22Rv1 (cell line): Measurements from ENCODE around the gene C1RL.
A peak's percentile ranks its signal among the peaks of the same experiment; 100 is the strongest.

Source experiments
- H3K27ac ChIP-seq: fragments of 450-650 bp; 2 replicates; pipeline ENCODE4 v1.5.1; 2017
- ZFX ChIP-seq: fragments of 450-650 bp; IDR thresholded peaks from 2 replicates; pipeline ENCODE4 v1.6.1; 2017; ENCODE audit warnings: antibody characterized with exemption, borderline replicate concordance
- TF ChIP-seq, protein P1 (sequence below): fragments of 450-650 bp; IDR thresholded peaks from 2 replicates; pipeline ENCODE4 v1.5.1; 2017; ENCODE audit warnings: mild to moderate bottlenecking

C1RL gene

DNA sequence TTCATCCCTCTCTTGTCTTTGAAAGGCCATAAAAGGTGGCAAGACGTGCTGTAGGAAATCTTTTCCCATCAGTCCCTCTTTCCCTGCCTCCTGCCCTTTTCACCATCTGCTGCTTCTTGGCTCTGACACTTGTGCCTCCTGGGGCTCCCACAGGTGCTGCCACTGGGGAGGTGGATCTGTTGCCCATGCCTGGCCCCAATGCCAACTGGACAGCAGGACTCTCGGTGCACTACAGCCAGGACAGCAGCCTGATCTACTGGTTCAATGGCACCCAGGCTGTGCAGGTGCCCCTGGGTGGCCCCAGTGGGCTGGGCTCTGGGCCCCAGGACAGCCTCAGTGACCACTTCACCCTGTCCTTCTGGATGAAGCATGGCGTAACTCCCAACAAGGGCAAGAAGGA, 27.7 kb upstream of the C1RL start:
- no peak for TF ChIP-seq ZFX
- TF ChIP-seq, protein P1, sequence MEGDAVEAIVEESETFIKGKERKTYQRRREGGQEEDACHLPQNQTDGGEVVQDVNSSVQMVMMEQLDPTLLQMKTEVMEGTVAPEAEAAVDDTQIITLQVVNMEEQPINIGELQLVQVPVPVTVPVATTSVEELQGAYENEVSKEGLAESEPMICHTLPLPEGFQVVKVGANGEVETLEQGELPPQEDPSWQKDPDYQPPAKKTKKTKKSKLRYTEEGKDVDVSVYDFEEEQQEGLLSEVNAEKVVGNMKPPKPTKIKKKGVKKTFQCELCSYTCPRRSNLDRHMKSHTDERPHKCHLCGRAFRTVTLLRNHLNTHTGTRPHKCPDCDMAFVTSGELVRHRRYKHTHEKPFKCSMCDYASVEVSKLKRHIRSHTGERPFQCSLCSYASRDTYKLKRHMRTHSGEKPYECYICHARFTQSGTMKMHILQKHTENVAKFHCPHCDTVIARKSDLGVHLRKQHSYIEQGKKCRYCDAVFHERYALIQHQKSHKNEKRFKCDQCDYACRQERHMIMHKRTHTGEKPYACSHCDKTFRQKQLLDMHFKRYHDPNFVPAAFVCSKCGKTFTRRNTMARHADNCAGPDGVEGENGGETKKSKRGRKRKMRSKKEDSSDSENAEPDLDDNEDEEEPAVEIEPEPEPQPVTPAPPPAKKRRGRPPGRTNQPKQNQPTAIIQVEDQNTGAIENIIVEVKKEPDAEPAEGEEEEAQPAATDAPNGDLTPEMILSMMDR, result no peak
- H3K27ac ChIP-seq, result no peak overlapping the region

GRCh38 chr12:7136071-7136470, 27.1 kb upstream of the C1RL start:
- TF ChIP-seq, protein P1, result no peak
- TF ChIP-seq ZFX, result no peak
- no peak overlapping the region for H3K27ac ChIP-seq

DNA sequence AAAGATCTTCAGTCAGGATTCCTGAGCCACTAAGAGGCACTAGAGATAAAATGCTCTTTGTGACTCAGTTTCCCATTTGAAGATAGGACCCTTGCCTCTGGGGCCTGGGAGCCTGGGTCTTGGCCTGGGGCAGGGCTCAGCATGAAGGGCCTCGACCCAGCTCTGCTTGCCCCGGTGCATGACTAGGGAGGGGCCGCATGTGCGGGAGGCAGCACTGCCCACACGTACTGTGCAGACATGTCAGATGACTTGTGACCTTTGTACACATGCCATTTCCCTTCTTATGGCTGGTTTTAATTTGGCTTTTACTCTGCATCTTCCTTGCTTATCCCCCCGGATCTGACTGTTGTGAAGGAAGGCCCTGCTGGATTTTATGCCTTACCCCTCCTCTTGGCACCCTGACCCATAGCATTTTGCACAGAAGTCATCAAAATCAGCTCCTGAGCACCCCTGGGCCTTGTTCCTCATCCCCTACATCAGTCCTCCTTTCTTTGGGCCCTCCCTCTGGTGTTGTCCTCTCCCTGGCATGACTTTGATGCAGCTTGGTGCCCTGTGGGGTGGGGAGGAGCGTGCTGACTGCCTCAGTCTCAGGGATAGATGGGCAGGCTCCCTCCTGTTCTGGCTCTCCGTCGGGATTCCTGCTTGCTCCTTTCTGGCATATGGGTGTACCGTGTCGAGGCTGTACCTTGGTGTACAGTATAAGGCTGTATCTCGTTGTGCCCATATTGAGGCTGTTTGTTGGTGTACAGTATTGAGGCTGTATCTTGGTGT, 25.6 kb upstream of the C1RL start:
- TF ChIP-seq, protein P1, result no peak
- TF ChIP-seq ZFX, result no peak
- no peak overlapping the region for H3K27ac ChIP-seq

- TF ChIP-seq ZFX, result no peak
- TF ChIP-seq, protein P1, result no peak
- H3K27ac ChIP-seq, result no peak overlapping the region
Observed at GRCh38 chr12:7131502-7131866, 22.5 kb upstream of the C1RL start.

- TF ChIP-seq ZFX, result no peak
- TF ChIP-seq, protein P1, result peak; percentile 20; the same call in 1 of the 2 replicates
- H3K27ac ChIP-seq, result no peak overlapping the region
Observed at GRCh38 chr12:7130701-7131501, 21.9 kb upstream of the C1RL start.

DNA sequence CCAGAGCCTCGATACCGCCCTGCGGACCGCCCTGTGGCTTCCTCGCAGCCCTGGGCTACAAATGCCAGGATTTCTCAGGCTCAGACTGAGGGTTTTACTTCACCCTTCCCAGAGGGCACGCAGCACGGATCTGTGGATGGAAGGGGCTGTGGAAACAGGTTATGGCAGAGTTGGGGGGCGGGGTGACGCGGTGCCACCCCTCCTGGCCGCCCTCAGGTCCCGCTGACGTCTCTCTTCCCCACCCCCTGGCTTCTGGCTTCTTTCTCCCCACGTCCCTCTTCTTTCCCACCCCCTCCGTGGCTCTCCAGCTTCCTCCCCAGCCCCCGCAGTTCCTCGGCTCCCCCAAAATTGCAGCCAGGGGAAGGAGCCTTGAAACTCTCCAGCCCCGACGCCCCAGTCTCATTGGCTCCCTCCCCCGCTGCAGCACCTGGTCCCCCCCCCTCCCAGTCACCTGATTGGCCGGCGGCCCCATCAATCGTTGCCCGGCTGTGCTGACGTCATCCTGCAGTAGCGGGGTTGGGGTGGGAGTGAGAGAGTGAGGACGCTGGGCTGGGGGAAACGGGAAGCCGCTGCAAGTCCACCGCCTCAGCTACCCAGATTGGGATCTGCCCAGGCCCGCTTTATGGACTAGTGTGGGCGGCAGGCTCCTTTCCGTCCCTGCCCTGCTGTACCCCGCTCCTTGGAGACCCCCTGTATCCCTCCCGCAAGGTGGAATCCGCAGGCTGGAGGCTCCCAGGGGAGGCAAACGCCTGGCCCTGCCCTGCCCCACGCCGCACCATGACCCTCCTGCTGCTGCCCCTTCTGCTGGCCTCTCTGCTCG, 21.1 kb upstream of the C1RL start, which contains the start of gene CLSTN3:
TSS of gene CLSTN3 (plus strand) at position 500 of the 820 bp plus-strand sequence. CDS start at position 778, 278 bp downstream.
- TF ChIP-seq, protein P1, result no peak
- no peak for TF ChIP-seq ZFX
- H3K27ac ChIP-seq, result no peak within 1 kb of the TSS
